NCI-H1436 treated with DMSO at 0.1 percent for 48 hours (cell line): ENCODE measurements around the gene MYL11.

Experiments
- DNase-seq: peaks from one replicate; lab custom pipeline; 2025; lab: John Stamatoyannopoulos, UW

MYL11 gene

GRCh38 chr16:30354423-30355143 is 20.0 kb upstream of the MYL11 start:
- DNase-seq: no peak

DNA sequence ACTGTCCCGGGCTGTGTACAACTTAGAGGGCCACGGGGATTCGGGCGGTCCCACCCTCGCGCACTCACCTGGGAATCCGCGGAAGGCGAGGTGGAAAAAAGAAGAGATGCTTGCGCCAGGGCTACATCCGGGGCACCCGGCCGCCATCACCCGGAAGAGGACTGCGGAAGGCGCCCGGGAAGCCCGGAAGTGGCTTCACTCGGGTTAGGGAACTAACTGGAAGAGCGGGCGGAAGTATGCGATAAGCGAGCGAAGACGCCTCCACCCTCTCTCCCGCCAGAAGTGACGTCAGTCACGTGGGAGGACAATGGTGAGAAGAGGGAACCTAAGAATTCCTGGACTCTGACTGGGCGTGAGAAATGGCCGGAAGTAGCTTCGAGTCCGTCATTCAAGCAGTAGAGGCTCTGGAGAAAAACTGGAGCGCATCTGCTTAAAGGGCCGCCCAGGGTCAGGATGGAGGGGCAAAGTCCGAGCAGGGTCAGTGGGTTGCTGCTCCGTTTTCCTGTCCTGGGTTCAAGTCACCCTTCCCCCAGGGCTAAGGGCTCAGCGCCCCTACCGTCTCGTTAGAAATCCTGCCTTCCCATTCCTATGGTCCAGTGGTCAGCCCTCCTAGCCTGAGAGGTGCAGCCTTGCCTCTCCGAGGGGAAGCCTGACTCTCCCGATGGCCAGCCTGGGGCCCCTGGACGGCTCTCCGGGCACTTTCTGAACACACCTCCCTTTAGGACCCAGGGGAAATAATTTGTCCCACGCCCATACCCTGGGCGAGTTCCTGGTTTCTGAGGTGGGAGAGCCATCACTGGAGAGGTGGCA is 19.3 kb upstream of the MYL11 start, which contains the start of gene CD2BP2:
CD2BP2 (minus strand) TSS at position 165 of the 810 bp plus-strand sequence. CDS start 627 bp downstream, outside the sequence.
- peak; percentile 90 for DNase-seq

- DNase-seq: no peak
Observed at GRCh38 chr16:30355954-30356308, 18.7 kb upstream of the MYL11 start.

GRCh38 chr16:30356401-30357084 is 18.1 kb upstream of the MYL11 start:
- DNase-seq: no peak

GRCh38 chr16:30357085-30357714 is 17.4 kb upstream of the MYL11 start:
- no peak for DNase-seq

GRCh38 chr16:30357715-30358576 is 16.7 kb upstream of the MYL11 start:
- DNase-seq: no peak

DNA sequence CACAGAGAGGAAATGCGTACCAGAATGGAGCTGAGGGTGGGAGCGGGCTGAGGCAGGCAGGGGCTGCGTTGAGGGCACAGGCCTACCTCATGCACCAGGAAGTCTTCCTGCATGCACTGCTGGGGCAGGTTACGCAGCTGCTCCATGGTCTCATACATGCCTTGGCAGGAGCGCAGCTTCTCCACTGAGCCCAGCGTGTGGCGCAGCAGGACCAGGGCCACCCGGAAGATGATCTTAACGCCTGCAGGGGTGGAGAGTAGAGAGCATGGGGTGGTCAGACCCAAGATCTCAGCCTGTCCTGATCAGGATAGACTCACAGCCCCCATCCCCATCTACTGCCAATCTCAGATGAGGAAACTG is 16.0 kb upstream of the MYL11 start:
- DNase-seq: no peak

DNA sequence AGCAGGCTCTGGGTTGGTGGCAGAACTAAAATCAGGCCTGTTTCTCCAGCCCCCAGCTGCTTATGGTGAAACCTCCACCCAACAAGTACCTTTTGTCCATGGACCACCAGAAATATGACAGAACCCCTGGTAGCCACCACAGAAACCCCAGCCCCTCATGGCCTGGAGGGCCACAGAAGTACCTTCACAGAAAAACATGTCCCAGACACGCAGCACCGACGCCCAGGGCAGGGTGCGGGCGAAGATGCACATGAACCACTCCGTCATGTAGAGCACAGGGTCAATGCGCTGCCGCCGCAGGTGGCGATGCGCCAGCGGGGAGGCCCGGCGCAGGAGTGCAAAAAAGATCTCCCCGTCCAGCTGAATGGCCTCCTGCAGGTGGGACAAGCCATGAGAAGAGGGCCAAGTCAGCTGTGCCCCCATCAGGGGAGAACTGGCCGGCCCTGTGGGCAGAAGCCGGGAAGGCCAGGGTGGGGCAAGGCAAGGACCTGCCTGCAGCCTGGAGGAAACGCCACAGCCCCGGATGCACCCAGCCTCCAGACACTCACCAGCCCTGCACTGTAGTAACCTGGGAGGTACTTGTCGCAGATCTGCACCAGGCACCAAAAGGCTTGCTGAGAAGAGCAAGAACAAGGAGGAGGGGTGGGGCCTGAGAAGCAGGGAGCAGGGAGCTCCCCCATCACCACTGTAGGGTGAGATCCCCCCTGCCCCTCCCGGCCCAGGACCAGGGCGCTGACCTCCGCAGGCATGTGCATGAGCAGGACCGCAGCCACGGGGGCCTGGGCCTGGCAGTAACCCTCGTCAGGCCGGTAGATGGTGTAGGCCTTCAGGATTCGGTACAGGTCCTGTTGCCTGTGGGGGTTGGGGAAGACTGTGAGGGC is 15.4 kb upstream of the MYL11 start:
- DNase-seq: no peak

- no peak for DNase-seq
Observed at GRCh38 chr16:30359871-30360170, 14.8 kb upstream of the MYL11 start.

DNA sequence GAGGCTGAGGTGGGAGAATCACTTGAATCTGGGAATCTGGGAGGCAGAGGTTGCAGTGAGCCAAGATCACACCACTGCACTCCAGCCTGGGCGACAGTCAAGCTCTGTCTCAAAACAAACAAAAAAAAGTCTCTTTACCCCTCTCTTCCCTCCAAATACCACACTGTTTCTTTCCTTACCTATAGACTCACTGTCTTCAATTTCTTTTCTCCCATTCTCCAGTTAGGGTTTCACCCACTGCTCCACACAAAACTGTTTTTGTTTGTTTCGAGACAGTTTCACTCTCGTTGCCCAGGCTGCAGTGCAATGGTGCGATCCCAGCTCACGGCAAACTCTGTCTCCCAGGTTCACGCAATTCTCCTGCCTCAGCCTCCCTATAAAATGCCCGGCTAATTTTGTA is 13.4 kb upstream of the MYL11 start:
- DNase-seq: no peak

GRCh38 chr16:30365200-30365599 is 9.4 kb upstream of the MYL11 start:
- no peak for DNase-seq

- DNase-seq: no peak
Observed at GRCh38 chr16:30366511-30366910, 8.1 kb upstream of the MYL11 start.

GRCh38 chr16:30367349-30368009 is 7.1 kb upstream of the MYL11 start:
- no peak for DNase-seq

DNA sequence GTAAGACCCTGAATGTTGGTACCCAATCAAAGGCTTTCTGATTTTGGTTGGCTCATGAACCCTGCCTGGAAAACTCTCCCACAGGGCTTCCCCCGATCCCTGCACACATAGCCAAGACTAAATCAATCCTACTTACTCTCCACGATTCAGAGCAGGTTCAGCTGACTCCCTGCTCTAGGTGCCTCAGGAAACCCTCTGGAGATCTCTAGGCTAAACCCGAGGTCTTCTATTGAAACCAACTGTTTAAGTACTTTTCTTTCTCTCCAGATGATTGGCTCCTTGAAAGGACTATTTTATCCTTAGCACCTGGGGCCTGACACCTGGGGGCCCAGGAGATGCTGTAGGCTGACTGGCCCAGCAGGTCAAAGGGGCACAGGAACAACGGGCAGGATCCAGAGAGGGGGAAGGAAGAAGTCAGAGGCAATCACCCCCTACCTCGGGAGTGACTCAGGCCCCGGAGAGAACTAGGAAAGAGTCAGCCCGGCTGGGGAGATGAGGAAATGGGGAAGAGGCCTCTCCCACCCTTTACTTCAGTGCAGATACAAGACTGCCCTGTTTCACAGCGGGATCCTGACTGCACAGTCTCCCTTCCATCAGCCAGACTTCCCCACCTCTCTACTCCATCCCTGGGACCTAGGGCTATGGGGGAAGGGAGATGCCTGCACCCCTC is 6.3 kb upstream of the MYL11 start:
- no peak for DNase-seq

DNA sequence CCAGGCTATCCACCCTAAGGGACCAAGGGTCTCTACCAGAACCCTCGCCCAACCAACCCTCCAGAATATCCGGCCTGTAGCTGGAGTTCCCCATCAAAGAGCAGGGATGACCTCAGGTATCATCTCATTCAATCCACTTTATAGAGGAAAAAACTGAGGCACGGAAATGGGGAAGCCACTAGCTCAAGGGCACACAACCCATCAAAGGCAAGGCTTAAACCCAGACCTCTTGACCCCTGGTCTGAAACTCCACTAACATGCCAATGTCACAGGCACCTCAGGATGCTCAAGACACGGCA is 5.9 kb upstream of the MYL11 start:
- DNase-seq: no peak

GRCh38 chr16:30369091-30369937 is 5.3 kb upstream of the MYL11 start:
- no peak for DNase-seq

GRCh38 chr16:30369938-30370455 is 4.6 kb upstream of the MYL11 start:
- DNase-seq: no peak

DNA sequence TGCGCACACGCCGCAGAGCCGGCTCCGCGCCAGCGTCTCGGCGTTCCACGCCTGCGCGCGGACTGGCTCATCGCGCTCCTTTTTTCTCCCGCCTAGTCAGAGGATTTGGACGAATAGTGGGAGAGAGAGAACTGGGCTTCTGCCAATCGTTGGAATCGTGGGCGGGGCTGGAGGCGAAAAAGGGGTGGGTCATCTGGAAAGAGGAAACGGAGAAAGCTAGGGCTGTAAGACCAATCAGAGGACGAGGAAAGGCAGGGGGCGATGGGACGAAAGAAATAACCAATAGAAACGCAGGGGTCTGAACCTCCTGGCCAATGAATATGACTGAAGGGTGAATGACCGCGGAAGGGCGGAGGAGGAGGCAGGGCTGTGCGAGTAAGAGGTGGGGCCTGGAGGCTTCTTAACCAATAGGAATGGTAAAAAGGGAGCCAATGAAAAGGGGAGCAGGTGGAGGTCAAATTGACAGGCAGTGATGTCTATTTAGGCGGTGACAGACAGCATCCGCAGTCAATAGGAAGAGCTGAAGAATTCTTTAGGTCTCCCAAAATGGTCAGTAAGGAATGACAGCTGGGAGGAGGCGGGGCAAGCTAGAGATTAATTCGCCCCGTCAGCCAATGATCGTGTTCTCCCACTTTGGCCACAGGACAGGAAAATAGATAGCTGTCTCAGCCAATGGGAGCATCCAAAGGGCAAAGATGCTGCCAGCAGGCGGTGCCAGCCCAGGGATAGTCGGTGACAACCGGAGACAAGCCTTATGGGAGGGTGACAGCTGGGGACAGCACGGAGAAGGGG is 4.0 kb upstream of the MYL11 start, which contains the start of gene TBC1D10B:
TBC1D10B (minus strand) TSS at position 39 of the 792 bp plus-strand sequence. CDS start 311 bp downstream, outside the sequence.
- peak; percentile 100 for DNase-seq
